DOHH2 (cell line): ENCODE results near the gene CNPY2.
"Not testable (repeated sequence)": the region's sequence is repeated elsewhere in the genome, so short reads cannot be mapped to it uniquely, and the experiment has no call there.

Source experiments
- H3F3A ChIP-seq: fragments of 200-600 bp; sonication (generic), shearing (Covaris generic); 2 replicates; pipeline ENCODE4 v1.6.0; 2016; ENCODE audit warnings: antibody characterized with exemption, mild to moderate bottlenecking; ENCODE audit not compliant: control insufficient read depth, insufficient read depth
- H3K27ac ChIP-seq: fragments of 200-600 bp; sonication (generic); 2 replicates; pipeline ENCODE4 v1.5.1; 2014; ENCODE audit warnings: low read depth, mild to moderate bottlenecking, low read length, moderate library complexity
- H3K27me3 ChIP-seq: fragments of 200-600 bp; sonication (generic); 2 replicates; pipeline ENCODE4 v1.6.1; 2014; ENCODE audit warnings: mild to moderate bottlenecking, low read length, mixed read lengths; ENCODE audit not compliant: control insufficient read depth
- H3K36me3 ChIP-seq: fragments of 200-600 bp; sonication (generic); 2 replicates; pipeline ENCODE4 v1.6.1; 2014; ENCODE audit warnings: mild to moderate bottlenecking, low read length, moderate library complexity, mixed read lengths; ENCODE audit not compliant: control insufficient read depth
- H3K4me1 ChIP-seq: fragments of 200-600 bp; sonication (generic); 2 replicates; pipeline ENCODE4 v1.6.1; 2014; ENCODE audit warnings: mild to moderate bottlenecking, low read length, mixed read lengths; ENCODE audit not compliant: control insufficient read depth
- H3K4me2 ChIP-seq: fragments of 200-600 bp; sonication (generic); 2 replicates; pipeline ENCODE4 v1.6.0; 2014; ENCODE audit warnings: mild to moderate bottlenecking, low read length, moderate library complexity
- H3K4me3 ChIP-seq: fragments of 200-600 bp; sonication (generic); 2 replicates; pipeline ENCODE4 v1.5.1; 2014; ENCODE audit warnings: mild to moderate bottlenecking, low read length, mixed read lengths
- H3K79me2 ChIP-seq: fragments of 200-600 bp; sonication (generic); 2 replicates; pipeline ENCODE4 v1.6.1; 2014; ENCODE audit warnings: mild to moderate bottlenecking, low read length, mixed read lengths; ENCODE audit not compliant: control insufficient read depth
- H3K9me2 ChIP-seq: fragments of 200-600 bp; sonication (generic); replicated peaks from 2 replicates; pipeline ENCODE4 v1.6.1; 2014; ENCODE audit warnings: mild to moderate bottlenecking, low read length, mixed read lengths; ENCODE audit not compliant: control insufficient read depth
- H3K9me3 ChIP-seq: fragments of 200-600 bp; sonication (generic); 2 replicates; pipeline ENCODE4 v1.6.1; 2014; ENCODE audit warnings: antibody characterized with exemption, low read length, mixed read lengths; ENCODE audit not compliant: control insufficient read depth, insufficient read depth
- H4K20me1 ChIP-seq: fragments of 200-600 bp; sonication (generic); 2 replicates; pipeline ENCODE4 v1.6.0; 2014; ENCODE audit warnings: low read depth, mild to moderate bottlenecking, antibody characterized with exemption, low read length, moderate library complexity; ENCODE audit not compliant: control insufficient read depth, insufficient read depth
- CTCF ChIP-seq: fragments of 200-600 bp; sonication (generic); IDR thresholded peaks from one replicate; pipeline ENCODE4 v1.5.1; 2014; ENCODE audit warnings: antibody characterized with exemption, mild to moderate bottlenecking, low read depth, low read length; ENCODE audit not compliant: poor library complexity, severe bottlenecking
- EZH2phosphoT487 ChIP-seq: fragments of 200-600 bp; sonication (generic); IDR thresholded peaks from 2 replicates; pipeline ENCODE4 v1.6.1; 2017; ENCODE audit warnings: borderline replicate concordance, mild to moderate bottlenecking, antibody characterized with exemption, low read length, moderate library complexity, mixed read lengths

Gene CNPY2

GRCh38 chr12:56262955-56263354 is 52.8 kb downstream of the CNPY2 start:
- H3K9me3 ChIP-seq, H3K36me3 ChIP-seq, H4K20me1 ChIP-seq, H3K27ac ChIP-seq, H3K4me2 ChIP-seq, H3K79me2 ChIP-seq, H3K27me3 ChIP-seq, H3K4me3 ChIP-seq, H3K9me2 ChIP-seq, H3F3A ChIP-seq: not testable (repeated sequence)
- peak; percentile 43 for TF ChIP-seq CTCF
- H3K4me1 ChIP-seq, result peaks cover 20% of the 10 kb centered on the region

GRCh38 chr12:56261503-56262232 is 54.1 kb downstream of the CNPY2 start:
- no peaks in the 10 kb centered on the region for H3K9me3 ChIP-seq
- H3K79me2 ChIP-seq, result peaks cover 17% of the 10 kb centered on the region
- no peaks in the 10 kb centered on the region for H3K9me2 ChIP-seq
- H3K4me2 ChIP-seq, result no peak overlapping the region
- no peak overlapping the region for H3K27ac ChIP-seq
- H3K4me1 ChIP-seq, result peaks cover 18% of the 10 kb centered on the region
- H4K20me1 ChIP-seq, result no peaks in the 10 kb centered on the region
- peaks cover 6% of the 10 kb centered on the region for H3K36me3 ChIP-seq
- H3F3A ChIP-seq, result peaks cover 3% of the 10 kb centered on the region
- no peaks in the 10 kb centered on the region for H3K27me3 ChIP-seq
- H3K4me3 ChIP-seq, result no peak overlapping the region
- TF ChIP-seq EZH2phosphoT487 (no peak), CTCF (no peak)

GRCh38 chr12:56260921-56261320 is 54.9 kb downstream of the CNPY2 start:
- Histone ChIP-seq H3K9me3 (no peaks in the 10 kb centered on the region), H3K4me1 (peaks cover 20% of the 10 kb centered on the region), H3F3A (peaks cover 3% of the 10 kb centered on the region), H4K20me1 (no peaks in the 10 kb centered on the region), H3K27ac (no peak overlapping the region), H3K36me3 (peaks cover 14% of the 10 kb centered on the region), H3K27me3 (no peaks in the 10 kb centered on the region), H3K4me3 (no peak overlapping the region), H3K79me2 (peaks cover 25% of the 10 kb centered on the region), H3K9me2 (no peaks in the 10 kb centered on the region), H3K4me2 (no peak overlapping the region)
- TF ChIP-seq CTCF, result no peak
- TF ChIP-seq EZH2phosphoT487, result no peak
